ENCODE data around the gene CUX1. TPM values are rescaled to one million over a fixed set of nuclear protein-coding genes. Genes with fewer than 3 reads are reported as not detected.

Gene CUX1
- total RNA-seq, 2 donors from 2014 or later = 8.6 to 23.3 TPM

- Mint-ChIP-seq H3K36me3 (peaks cover 3 to 11% of the 10 kb centered on the region in 2 donors), H3K9me3 (no peaks in the 10 kb centered on the region), H3K27ac (peak overlapping the region in 1 of 2 donors; percentile 22)
- no peak for DNase-seq (ENCODE audit: low spot score in 2 of 2)
- ATAC-seq = no peak
These were observed 247.8 kb downstream of the CUX1 start for GRCh38 chr7:102065226-102065625.

- H3K9me3 Mint-ChIP-seq = no peaks in the 10 kb centered on the region
- H3K36me3 Mint-ChIP-seq = peaks cover 13 to 16% of the 10 kb centered on the region in 2 donors
- DNase-seq (ENCODE audit: low spot score in 2 of 2) = no peak
- ATAC-seq = no peak
- peak overlapping the region in 1 of 2 donors; percentile 13 for H3K27ac Mint-ChIP-seq
These were observed 249.1 kb downstream of the CUX1 start for GRCh38 chr7:102066476-102066875.

GRCh38 chr7:102068846-102069245 is 251.4 kb downstream of the CUX1 start:
- no peak for ATAC-seq
- no peak overlapping the region for H3K27ac Mint-ChIP-seq

GRCh38 chr7:102069931-102070629 is 252.7 kb downstream of the CUX1 start:
- Mint-ChIP-seq H3K36me3 (peaks cover 18 to 22% of the 10 kb centered on the region in 2 donors), H3K27ac (no peak overlapping the region), H3K9me3 (peaks cover 0 to 3% of the 10 kb centered on the region in 2 donors)
- ATAC-seq (no peak), DNase-seq (ENCODE audit: low spot score in 2 of 2) (no peak)

More at GRCh38 chr7:102068846-102069245, 251.4 kb downstream of the CUX1 start:
- peaks cover 18 to 22% of the 10 kb centered on the region in 2 donors for H3K36me3 Mint-ChIP-seq
- H3K9me3 Mint-ChIP-seq = peaks cover 0 to 3% of the 10 kb centered on the region in 2 donors
- no peak for DNase-seq (ENCODE audit: low spot score in 2 of 2)

DNA sequence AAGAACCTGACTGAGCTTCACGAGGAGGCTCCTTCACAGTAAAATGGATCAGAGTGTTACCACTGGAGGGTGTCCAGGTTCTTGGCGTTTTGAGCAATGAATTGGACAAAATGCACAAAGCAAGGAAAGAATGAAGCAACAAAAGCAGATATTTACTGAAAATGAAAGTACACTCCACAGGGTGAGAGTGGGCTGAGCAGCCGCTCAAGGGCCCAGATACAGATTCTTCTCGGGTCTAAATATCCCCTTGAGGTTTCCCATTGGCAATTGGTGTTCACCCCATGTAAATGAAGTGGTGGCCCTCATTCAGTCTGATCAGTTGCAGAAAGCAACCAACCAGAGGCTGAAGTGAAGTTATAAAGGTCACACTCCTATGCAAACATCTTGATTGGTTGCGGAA is 254.6 kb downstream of the CUX1 start:
- Mint-ChIP-seq H3K36me3 (peaks cover 18 to 22% of the 10 kb centered on the region in 2 donors), H3K27ac (no peak overlapping the region), H3K9me3 (peaks cover 0 to 3% of the 10 kb centered on the region in 2 donors)
- ATAC-seq = no peak
- DNase-seq (ENCODE audit: low spot score in 2 of 2) = no peak

DNA sequence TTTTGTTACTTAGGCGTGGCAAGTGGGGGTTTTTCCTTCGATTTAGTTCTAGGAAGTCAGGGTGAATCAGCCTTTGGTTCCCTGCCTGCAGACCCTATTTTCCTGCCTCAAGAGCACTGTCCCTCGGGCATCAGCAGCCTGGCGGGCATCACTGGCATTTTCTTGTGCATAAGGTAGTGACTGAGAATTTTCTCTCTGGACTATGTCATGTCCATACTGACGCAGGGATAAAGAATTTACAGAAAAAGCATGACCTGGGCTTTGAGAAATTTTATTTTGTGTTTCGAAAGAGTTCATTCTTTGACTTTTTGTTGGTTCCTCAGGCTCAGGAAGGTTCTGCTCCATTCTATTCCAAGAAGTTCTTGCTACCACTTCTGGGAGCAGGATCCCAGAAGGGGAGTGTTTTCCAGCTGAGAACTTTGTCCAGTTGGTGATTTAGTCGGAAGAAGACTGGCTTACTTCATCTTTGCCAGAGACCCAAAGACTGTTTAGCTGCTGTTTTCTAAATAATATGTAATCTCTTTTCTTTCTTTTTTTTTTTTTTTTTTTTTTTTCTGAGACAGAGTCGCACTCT is 255.3 kb downstream of the CUX1 start:
- Mint-ChIP-seq H3K27ac (no peak overlapping the region), H3K9me3 (peaks cover 0 to 3% of the 10 kb centered on the region in 2 donors), H3K36me3 (peaks cover 18 to 22% of the 10 kb centered on the region in 2 donors)
- ATAC-seq (no peak), DNase-seq (ENCODE audit: low spot score in 2 of 2) (no peak)

GRCh38 chr7:102073931-102074880 is 256.8 kb downstream of the CUX1 start:
- ATAC-seq = no peak
- H3K27ac Mint-ChIP-seq = no peak overlapping the region
- H3K36me3 Mint-ChIP-seq = peaks cover 17 to 18% of the 10 kb centered on the region in 2 donors

DNA sequence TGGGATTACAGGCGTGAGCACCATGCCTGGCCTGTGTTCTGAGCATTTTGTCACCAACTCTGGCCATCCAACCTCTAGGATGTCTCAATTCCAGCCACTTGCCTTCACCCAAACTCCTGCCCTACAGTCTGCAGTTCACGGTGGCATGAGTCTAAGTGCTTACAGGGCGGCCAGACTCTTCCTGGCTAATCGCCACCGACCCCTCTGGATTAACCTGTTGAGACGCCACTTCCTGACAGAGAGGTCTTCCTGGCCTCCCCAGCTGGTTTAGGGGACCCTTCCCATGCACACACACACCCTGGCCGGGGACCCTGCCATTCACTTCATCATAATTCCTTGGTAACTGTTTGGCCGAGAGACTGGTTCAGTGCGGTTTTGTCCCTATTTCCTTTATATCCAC is 257.7 kb downstream of the CUX1 start:
- ATAC-seq = no peak
- no peak for DNase-seq (ENCODE audit: low spot score in 2 of 2)
- Mint-ChIP-seq H3K9me3 (peaks cover 0 to 3% of the 10 kb centered on the region in 2 donors), H3K36me3 (peaks cover 15 to 18% of the 10 kb centered on the region in 2 donors), H3K27ac (peak overlapping the region in 1 of 2 donors; percentile 44)

More at GRCh38 chr7:102073931-102074880, 256.8 kb downstream of the CUX1 start:
- H3K9me3 Mint-ChIP-seq = peaks cover 0 to 3% of the 10 kb centered on the region in 2 donors
- DNase-seq (ENCODE audit: low spot score in 2 of 2) = no peak

DNA sequence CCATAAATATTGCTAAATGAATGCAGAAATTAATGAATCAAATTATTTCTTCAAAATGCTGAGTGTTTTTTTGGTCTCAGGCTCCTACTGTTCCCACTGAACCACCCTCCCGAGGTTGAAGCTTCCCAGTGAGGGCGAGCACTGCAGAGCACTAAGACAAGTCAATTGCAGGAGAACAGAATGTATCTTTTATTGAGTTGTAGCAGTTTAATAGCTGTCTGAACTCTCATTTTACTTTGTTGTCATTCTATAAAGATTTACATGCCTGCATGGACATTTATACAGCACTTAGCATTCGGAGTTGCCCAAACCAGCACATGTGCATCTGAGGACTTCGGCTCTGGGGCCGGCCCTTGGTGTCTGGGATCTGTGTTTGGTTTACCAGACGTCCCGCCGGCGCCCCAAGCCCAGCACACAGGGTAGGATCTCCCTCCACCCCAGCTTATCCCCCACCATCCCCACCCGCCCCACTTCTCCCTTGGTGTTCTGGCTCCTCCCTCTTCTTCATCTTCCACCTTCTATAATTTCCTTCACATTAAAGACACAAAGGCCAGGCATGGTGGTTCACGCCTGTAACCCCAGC is 258.2 kb downstream of the CUX1 start:
- Mint-ChIP-seq H3K9me3 (peaks cover 0 to 5% of the 10 kb centered on the region in 2 donors), H3K27ac (peak overlapping the region in 1 of 2 donors; percentile 50), H3K36me3 (peaks cover 15 to 18% of the 10 kb centered on the region in 2 donors)
- no peak for ATAC-seq
- no peak for DNase-seq (ENCODE audit: low spot score in 2 of 2)

DNA sequence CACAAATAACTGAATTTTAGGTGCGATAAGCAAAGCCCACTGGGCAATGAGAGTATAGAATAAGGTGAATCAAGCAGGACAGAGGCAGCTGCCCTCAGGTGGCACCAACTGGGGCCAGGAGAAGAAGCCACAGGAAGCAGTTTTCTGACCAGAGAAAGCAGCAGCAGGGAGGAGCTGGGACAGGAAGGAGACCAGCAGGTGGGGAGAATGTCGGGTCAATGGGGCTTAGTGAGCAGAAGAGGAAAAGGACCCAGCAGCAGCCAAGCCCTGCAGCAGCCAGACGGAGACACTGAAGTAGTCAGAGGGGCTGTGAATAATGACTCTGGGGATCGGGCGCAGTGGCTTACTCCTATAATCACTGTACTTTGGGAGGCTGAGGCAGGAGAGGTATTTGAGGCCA is 259.7 kb downstream of the CUX1 start:
- no peak for DNase-seq (ENCODE audit: low spot score in 2 of 2)
- H3K9me3 Mint-ChIP-seq = peaks cover 0 to 10% of the 10 kb centered on the region in 2 donors
- H3K36me3 Mint-ChIP-seq = peaks cover 22 to 23% of the 10 kb centered on the region in 2 donors
- H3K27ac Mint-ChIP-seq = peak overlapping the region in 1 of 2 donors; percentile 81
- no peak for ATAC-seq

DNA sequence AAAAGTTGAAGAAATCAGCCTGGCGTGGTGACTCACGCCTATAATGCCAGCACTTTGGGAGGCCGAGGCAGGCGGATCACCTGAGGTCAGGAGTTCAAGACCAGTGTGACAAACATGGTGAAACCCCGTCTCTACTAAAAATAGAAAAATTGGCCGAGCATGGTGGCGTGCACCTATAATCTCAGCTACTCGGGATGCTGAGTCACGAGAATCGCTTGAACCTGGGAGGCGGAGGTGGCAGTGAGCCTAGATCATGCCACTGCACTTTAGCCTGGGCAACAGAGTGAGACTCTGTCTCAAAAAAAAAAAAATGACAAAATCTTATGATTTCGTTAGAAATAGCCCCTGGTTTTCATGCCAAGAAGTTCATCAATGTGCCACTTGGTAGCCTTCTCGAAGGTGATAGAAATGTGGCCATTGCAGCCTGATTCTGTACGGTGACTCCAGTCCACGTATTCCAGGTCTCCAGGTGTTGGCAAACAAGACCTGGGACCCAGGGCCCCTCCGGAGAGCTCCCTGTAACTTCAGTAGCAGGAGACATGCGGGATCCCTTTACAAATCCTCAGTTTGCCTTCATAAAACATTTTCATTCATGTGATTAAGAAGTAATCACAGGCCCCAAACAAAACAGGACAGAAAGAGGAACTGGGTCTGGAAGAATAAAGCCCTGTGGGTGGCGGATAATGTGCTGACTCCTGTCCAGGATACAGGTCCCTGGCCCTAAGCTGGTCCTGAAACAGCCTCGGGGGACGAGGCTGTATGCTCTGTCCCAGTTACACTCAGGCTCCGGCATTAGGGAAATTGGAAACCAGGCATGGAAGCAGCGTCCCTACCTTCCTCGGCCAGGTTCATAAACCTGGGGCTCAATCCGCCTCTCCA is 262.0 kb downstream of the CUX1 start:
- Mint-ChIP-seq H3K36me3 (peaks cover 34 to 36% of the 10 kb centered on the region in 2 donors), H3K9me3 (peaks cover 0 to 13% of the 10 kb centered on the region in 2 donors), H3K27ac (peak overlapping the region in 1 of 2 donors; percentile 9)
- peak in 1 of 2 donors; percentile 13 for DNase-seq (ENCODE audit: low spot score in 2 of 2)
- ATAC-seq = no peak

DNA sequence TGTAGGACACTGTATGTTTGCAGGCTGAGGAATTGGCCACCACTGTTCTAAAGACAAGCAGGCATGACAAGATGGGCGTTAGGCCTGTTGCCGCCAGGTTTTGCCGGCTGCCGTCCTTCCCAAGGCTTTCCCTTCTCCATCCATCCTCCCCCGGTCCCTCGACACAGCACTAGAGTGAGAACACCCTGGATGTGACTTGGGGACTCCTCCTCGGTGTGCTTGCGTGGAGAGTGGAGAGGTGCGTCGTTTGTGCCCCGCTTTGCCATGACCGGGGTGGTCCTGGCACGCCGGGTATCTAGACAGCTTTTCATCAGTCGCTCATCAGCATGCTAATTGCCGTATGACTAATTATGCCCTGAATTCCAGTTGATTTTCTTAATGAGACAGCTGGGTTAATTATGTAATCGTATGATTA is 262.6 kb downstream of the CUX1 start:
- Mint-ChIP-seq H3K27ac (no peak overlapping the region), H3K9me3 (peaks cover 0 to 13% of the 10 kb centered on the region in 2 donors), H3K36me3 (peaks cover 34 to 42% of the 10 kb centered on the region in 2 donors)
- ATAC-seq (no peak), DNase-seq (ENCODE audit: low spot score in 2 of 2) (no peak)

DNA sequence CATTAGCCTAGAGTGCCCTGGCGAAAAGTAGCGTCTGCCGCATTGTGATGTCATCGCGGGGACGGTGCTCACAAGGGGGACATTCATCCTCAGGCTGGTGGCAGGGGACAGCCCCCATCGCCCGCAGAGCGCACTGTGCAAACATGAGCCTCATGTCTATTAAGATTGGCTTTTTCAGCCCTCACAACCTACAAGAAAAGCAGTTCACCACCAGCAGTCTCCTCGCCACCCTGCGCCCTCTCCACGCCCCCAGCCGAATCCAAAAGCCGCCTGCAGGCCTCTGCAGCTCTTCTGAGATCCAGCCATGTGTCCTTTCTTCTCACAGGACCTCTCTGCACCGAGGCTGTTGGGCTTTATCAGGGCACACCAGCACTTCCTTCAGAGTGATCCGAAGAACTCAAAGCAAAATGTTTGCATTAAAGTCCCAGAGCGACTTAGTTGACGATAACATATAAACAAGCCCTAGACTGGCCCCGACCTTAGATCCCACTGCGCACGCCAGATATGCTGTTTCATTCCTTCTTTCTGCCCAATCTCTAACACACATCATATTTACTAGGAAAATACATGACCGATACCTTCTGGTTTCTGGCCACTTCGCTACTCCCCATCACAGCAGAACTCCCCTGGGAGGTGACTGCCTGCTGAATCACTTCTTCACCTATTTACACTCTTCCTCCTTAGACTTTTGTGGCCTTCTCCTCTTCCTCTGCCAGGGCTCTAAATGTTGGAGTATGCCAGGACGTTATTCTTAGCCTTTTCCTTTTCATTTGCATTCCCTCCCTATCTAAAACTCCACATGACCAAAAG is 263.2 kb downstream of the CUX1 start:
- Mint-ChIP-seq H3K27ac (no peak overlapping the region), H3K36me3 (peaks cover 39 to 48% of the 10 kb centered on the region in 2 donors), H3K9me3 (peaks cover 3 to 13% of the 10 kb centered on the region in 2 donors)
- ATAC-seq = no peak
- DNase-seq (ENCODE audit: low spot score in 2 of 2) = peak in 1 of 2 donors; percentile 13

DNA sequence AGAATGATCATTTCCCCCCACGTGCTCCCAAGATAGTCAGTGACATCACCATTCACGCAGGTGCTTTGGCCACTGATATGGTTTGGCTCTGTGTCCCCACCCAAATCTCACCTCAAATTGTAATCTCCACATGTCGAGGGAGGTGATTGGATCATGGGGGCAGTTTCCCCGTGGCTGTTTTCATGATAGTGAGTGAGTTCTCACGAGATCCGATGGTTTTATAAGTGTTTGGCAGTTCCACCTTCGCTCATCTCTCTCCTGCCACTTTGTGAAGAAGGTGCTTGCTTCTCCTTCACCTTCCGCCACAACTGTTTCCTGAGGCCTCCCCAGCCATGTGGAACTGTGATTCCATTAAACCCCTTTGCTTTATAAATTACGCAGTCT is 263.8 kb downstream of the CUX1 start:
- H3K9me3 Mint-ChIP-seq = peaks cover 3 to 16% of the 10 kb centered on the region in 2 donors
- peak in 1 of 2 donors; percentile 1 for DNase-seq (ENCODE audit: low spot score in 2 of 2)
- H3K36me3 Mint-ChIP-seq = peaks cover 41 to 52% of the 10 kb centered on the region in 2 donors
- ATAC-seq = no peak
- H3K27ac Mint-ChIP-seq = peak overlapping the region in 1 of 2 donors; percentile 41

All from activated naive CD4-positive, alpha-beta T cell treated with anti-CD3 and anti-CD28 coated beads, Interleukin-2, amount 50 U/mL, for 72 hours (primary cell).